Subcutaneous adipose tissue (tissue), 4 donors: Measurements from ENCODE around the gene MRC1. TPM values are rescaled to one million over a fixed set of nuclear protein-coding genes. Genes with fewer than 3 reads are reported as not detected.

Experiments used
- CTCF ChIP-seq: fragments of 450-650 bp; IDR thresholded peaks from one replicate; pipeline ENCODE4 v1.5.1; 2016; ENCODE audit warnings: low read depth, mild to moderate bottlenecking, control low read depth, antibody characterized with exemption, moderate library complexity
- total RNA-seq, 4 donors: library from RNA; depleted of rRNA; stranded (reverse); fragments of >200 nt; gene quantifications; one replicate each; pipeline ENCODE4 v1.1.0, GENCODE V29; 2016

Gene MRC1
- total RNA-seq, 4 donors from 2014 or later: 86.3 to 232 (median 218) TPM

DNA sequence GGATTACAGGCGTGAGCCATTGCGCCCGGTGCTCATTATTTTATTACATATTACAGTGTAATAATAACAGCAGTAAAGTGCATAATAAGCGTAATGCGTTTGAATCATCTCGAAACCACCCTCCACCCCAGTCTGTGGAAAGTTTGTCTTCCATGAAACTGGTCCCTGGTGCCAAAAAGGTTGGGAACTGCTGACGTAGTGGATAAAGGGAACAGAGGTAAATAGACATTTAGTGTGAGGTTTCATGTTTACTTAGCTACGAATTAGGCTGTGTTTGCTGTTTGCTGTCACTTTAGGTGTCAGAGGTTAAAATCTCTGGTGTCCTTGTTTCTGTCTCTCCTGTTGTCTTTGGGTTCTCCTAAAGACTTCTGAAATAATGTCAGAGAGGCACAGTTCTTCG lies 82.3 kb downstream of the MRC1 start:
- TF ChIP-seq CTCF: no peak

GRCh38 chr10:17904564-17904963 lies 95.4 kb downstream of the MRC1 start:
- TF ChIP-seq CTCF: no peak

DNA sequence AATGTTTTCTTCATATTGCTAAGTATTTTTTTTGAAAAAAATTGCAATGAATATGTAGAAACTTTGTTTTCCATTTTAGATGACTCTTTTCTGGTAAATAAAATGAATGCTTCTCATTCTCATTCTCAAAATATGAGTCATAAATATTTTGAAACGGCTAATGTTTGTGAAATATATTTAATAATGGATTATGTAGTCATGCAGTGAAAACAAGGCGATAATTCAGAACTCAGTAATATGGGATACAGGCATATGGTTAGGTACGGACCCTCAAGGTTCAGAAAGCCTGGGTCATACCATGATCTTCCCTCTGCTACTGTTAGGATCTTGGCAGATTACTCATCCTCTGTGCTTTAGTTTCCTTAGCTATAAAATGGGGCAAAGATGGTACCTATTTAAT lies 96.3 kb downstream of the MRC1 start:
- TF ChIP-seq CTCF: no peak

DNA sequence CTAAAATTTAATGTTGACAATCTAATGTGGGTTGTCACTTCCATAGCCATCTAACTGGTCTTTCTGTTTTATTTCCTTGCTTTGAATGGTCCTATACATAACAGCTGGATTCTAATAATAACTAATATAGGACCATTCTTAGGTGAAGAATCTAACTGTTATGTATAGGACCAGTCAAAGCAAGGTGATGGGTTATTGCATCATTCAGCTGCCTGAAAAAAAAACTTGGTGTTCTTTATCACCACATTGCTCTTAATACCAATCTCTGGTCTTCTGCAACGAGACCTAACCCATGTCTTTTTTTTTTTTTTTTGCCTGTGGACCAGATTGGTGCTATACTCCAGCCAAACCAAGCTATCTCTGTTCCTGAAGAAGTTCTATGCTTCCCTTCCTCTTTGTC lies 96.9 kb downstream of the MRC1 start:
- no peak for TF ChIP-seq CTCF

DNA sequence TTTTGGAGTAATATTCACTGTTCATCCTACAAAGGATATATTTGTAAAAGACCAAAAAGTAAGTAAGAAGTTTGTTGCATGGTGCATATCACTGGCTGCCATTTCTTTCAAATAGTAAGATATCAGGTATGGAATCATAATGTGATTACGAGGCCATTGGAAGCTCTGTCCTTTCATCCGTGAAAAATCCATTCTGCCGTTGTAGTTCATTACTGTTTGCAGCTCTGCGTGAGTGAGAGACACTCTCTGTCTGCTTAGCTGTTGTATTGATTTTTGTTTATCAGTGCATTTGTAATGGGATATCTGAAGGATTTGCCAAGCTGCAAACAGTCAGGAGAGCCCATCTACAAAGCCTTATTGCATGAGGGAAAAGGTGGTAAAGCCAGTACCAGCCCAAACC lies 98.5 kb downstream of the MRC1 start:
- TF ChIP-seq CTCF: no peak

GRCh38 chr10:17910125-17910789 lies 101.1 kb downstream of the MRC1 start:
- TF ChIP-seq CTCF: no peak

DNA sequence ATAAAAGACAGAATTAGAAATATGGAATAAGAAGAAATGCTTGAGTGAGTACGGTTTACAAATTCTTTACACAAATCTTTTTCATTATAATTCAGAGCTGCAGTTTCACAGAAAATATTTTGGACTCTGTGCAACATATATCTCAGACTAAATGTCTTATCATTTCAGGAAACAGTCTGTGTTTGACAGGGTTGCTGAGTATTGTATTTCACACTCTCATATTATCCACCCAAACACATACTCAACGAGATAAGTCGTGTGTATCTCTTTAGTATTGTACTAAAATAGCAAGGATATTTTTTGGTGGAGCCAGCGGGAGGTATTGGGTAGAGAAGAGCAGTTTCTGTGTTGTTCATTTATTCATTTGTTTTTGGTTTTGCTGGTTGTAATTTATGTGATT lies 103.6 kb downstream of the MRC1 start:
- no peak for TF ChIP-seq CTCF
